Cardiac fibroblast (primary cell): ENCODE data around the gene LRIT1.
"Not testable (repeated sequence)": the region's sequence is repeated elsewhere in the genome, so short reads cannot be mapped to it uniquely, and the experiment has no call there.

ENCODE experiments used
- DNase-seq, 2 donors: peaks; one replicate each; pipeline versions ENCODE4 v3.0.0 to v3.0.0-alpha.2; 2010; ENCODE audit warnings: low read depth in 2 of 2
- H3K4me3 ChIP-seq, 2 donors: replicated peaks in 1 of 2; 1 replicate in 1 of 2; 2 replicates in 1 of 2; pipeline ENCODE4 v1.5.1; 2011; ENCODE audit warnings: low read depth in 2 of 2, low read length in 2 of 2, mild to moderate bottlenecking in 2 of 2, moderate library complexity in 1 of 2
- CTCF ChIP-seq: IDR thresholded peaks from one replicate; pipeline ENCODE4 v1.5.1; 2011; ENCODE audit warnings: low read depth, mild to moderate bottlenecking, low read length, inconsistent platforms

The LRIT1 gene, protein sequence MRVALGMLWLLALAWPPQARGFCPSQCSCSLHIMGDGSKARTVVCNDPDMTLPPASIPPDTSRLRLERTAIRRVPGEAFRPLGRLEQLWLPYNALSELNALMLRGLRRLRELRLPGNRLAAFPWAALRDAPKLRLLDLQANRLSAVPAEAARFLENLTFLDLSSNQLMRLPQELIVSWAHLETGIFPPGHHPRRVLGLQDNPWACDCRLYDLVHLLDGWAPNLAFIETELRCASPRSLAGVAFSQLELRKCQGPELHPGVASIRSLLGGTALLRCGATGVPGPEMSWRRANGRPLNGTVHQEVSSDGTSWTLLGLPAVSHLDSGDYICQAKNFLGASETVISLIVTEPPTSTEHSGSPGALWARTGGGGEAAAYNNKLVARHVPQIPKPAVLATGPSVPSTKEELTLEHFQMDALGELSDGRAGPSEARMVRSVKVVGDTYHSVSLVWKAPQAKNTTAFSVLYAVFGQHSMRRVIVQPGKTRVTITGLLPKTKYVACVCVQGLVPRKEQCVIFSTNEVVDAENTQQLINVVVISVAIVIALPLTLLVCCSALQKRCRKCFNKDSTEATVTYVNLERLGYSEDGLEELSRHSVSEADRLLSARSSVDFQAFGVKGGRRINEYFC

GRCh38 chr10:84241185-84241790 is at the start of gene LRIT1:
LRIT1 (minus strand) TSS chr10:84241546; CDS start chr10:84241439, 107 bp downstream.
- no peak for TF ChIP-seq CTCF
- no peak within 1 kb of the TSS for H3K4me3 ChIP-seq
- DNase-seq = no peak

DNA sequence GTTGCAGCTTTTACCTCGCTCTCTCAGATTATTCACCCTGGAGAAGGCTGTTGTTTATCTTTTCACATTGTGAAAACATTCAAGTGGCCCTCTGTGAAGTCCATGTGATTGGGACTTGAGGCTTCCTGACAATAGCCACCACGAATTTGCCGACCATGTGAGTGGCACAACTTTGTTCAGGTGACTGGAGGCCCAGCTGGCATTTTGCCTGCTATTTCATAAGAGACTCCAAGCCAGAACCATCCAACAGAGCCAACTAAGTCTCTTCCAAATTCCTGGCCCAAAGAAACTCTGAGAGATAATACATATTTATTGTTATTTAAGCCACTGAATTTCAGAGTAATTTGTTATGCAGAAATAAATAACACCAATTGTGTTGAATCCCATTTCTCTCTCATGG is 48.9 kb upstream of the LRIT1 start:
- no peak overlapping the region for H3K4me3 ChIP-seq
- TF ChIP-seq CTCF = no peak
- no peak for DNase-seq

GRCh38 chr10:84289521-84290200 is 48.3 kb upstream of the LRIT1 start:
- DNase-seq = no peak
- H3K4me3 ChIP-seq = no peak overlapping the region
- TF ChIP-seq CTCF = no peak

- no peak for TF ChIP-seq CTCF
- H3K4me3 ChIP-seq = no peak overlapping the region
- DNase-seq = no peak
These were observed 46.8 kb upstream of the LRIT1 start for GRCh38 chr10:84288151-84288550.

GRCh38 chr10:84286695-84287094 is 45.3 kb upstream of the LRIT1 start:
- no peak for TF ChIP-seq CTCF
- no peak overlapping the region for H3K4me3 ChIP-seq
- DNase-seq = no peak

DNA sequence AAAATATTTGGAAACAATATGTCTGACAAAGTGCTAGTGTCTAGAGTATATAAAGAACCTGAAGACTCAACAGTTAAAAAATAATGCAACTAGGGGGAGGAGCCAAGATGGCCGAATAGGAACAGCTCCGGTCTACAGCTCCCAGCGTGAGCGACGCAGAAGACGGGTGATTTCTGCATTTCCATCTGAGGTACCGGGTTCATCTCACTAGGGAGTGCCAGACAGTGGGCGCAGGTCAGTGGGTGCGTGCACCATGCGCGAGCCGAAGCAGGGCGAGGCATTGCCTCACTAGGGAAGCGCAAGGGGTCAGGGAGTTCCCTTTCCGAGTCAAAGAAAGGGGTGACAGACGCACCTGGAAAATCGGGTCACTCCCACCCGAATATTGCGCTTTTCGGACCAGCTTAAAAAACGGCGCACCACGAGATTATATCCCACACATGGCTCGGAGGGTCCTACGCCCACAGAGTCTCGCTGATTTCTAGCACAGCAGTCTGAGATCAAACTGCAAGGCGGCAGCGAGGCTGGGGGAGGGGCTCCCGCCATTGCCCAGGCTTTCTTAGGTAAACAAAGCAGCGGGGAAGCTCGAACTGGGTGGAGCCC is 38.6 kb upstream of the LRIT1 start:
- not testable (repeated sequence) for DNase-seq, H3K4me3 ChIP-seq
